H9 (cell line): Measurements from ENCODE around the gene CSRNP2. TPM values are rescaled to one million over a fixed set of nuclear protein-coding genes. Genes with fewer than 3 reads are reported as not detected.

Experiments used
- DNase-seq: peaks from one replicate; pipeline ENCODE4 v3.0.0-alpha.2; 2017
- H2AFZ ChIP-seq: one replicate; pipeline ENCODE4 v1.6.1; 2013; ENCODE audit warnings: mild to moderate bottlenecking, low read length, control low read depth, moderate library complexity
- H2AK5ac ChIP-seq: 2 replicates; pipeline ENCODE4 v1.6.1; 2013; ENCODE audit warnings: low read length, control low read depth, mixed read lengths; ENCODE audit not compliant: insufficient read length
- H2BK120ac ChIP-seq: one replicate; pipeline ENCODE4 v1.6.1; 2013; ENCODE audit warnings: low read depth, mild to moderate bottlenecking, low read length, control low read depth, inconsistent platforms; ENCODE audit not compliant: poor library complexity, severe bottlenecking
- H2BK12ac ChIP-seq: 2 replicates; pipeline ENCODE4 v1.6.1; 2013; ENCODE audit warnings: low read length, control low read depth, mixed read lengths, low read depth; ENCODE audit not compliant: insufficient read length
- H2BK15ac ChIP-seq: 2 replicates; pipeline ENCODE4 v1.6.1; 2013; ENCODE audit warnings: low read depth, low read length, control low read depth
- H2BK20ac ChIP-seq: one replicate; pipeline ENCODE4 v1.6.1; 2013; ENCODE audit warnings: low read depth, mild to moderate bottlenecking, low read length, control low read depth, inconsistent platforms; ENCODE audit not compliant: poor library complexity, severe bottlenecking
- H2BK5ac ChIP-seq: 2 replicates; pipeline ENCODE4 v1.6.1; 2013; ENCODE audit warnings: low read length, control low read depth, mixed read lengths; ENCODE audit not compliant: insufficient read length
- H3K14ac ChIP-seq: 2 replicates; pipeline ENCODE4 v1.6.1; 2013; ENCODE audit warnings: low read length, control low read depth; ENCODE audit not compliant: insufficient read depth
- H3K18ac ChIP-seq: 2 replicates; pipeline ENCODE4 v1.6.1; 2013; ENCODE audit warnings: low read depth, mild to moderate bottlenecking, mixed read lengths, low read length, control low read depth; ENCODE audit not compliant: insufficient read length
- H3K23ac ChIP-seq: 2 replicates; pipeline ENCODE4 v1.6.1; 2013; ENCODE audit warnings: low read length, control low read depth, mixed read lengths, low read depth; ENCODE audit not compliant: insufficient read length
- H3K23me2 ChIP-seq: 2 replicates; pipeline ENCODE4 v1.6.1; 2013; ENCODE audit warnings: low read depth, mild to moderate bottlenecking, mixed read lengths, low read length, control low read depth; ENCODE audit not compliant: insufficient read length, poor library complexity, severe bottlenecking
- H3K27ac ChIP-seq: 2 replicates; pipeline ENCODE4 v1.5.1; 2013; ENCODE audit warnings: low read length, control low read depth, mixed read lengths, low read depth; ENCODE audit not compliant: insufficient read length
- H3K27me3 ChIP-seq: 2 replicates; pipeline ENCODE4 v1.6.1; 2013; ENCODE audit warnings: low read length, control low read depth, inconsistent platforms; ENCODE audit not compliant: insufficient read depth
- H3K4ac ChIP-seq: 2 replicates; pipeline ENCODE4 v1.6.1; 2013; ENCODE audit warnings: low read depth, mild to moderate bottlenecking, control low read depth, inconsistent platforms, low read length, moderate library complexity
- H3K4me1 ChIP-seq: 2 replicates; pipeline ENCODE4 v1.6.1; 2013; ENCODE audit warnings: low read length, control low read depth, inconsistent platforms; ENCODE audit not compliant: insufficient read depth
- H3K4me2 ChIP-seq: 2 replicates; pipeline ENCODE4 v1.6.1; 2013; ENCODE audit warnings: low read length, control low read depth, mixed read lengths; ENCODE audit not compliant: insufficient read length, insufficient read depth
- H3K56ac ChIP-seq: 2 replicates; pipeline ENCODE4 v1.6.1; 2013; ENCODE audit warnings: low read depth, mild to moderate bottlenecking, mixed read lengths, low read length, control low read depth; ENCODE audit not compliant: insufficient read length
- H3K79me1 ChIP-seq: 2 replicates; pipeline ENCODE4 v1.6.1; 2013; ENCODE audit warnings: low read depth, mild to moderate bottlenecking, moderate library complexity, low read length, control low read depth, inconsistent platforms; ENCODE audit not compliant: insufficient read depth, poor library complexity, severe bottlenecking
- H3K79me2 ChIP-seq: 2 replicates; pipeline ENCODE4 v1.6.1; 2013; ENCODE audit warnings: low read length, control low read depth, inconsistent platforms; ENCODE audit not compliant: insufficient read depth
- H3K9ac ChIP-seq: 2 replicates; pipeline ENCODE4 v1.6.1; 2013; ENCODE audit warnings: low read length, control low read depth, mixed read lengths; ENCODE audit not compliant: insufficient read length; ENCODE audit errors: extremely low read depth
- H3K9me3 ChIP-seq: one replicate; pipeline ENCODE4 v1.6.1; 2013; ENCODE audit warnings: low read depth, low read length, inconsistent platforms; ENCODE audit not compliant: control insufficient read depth
- H3T11ph ChIP-seq: one replicate; pipeline ENCODE4 v1.6.1; 2013; ENCODE audit warnings: mild to moderate bottlenecking, low read length, control low read depth, inconsistent platforms
- H4K20me1 ChIP-seq: one replicate; pipeline ENCODE4 v1.6.1; 2013; ENCODE audit not compliant: control insufficient read depth, insufficient read length, insufficient read depth
- H4K5ac ChIP-seq: 2 replicates; pipeline ENCODE4 v1.6.1; 2013; ENCODE audit warnings: low read depth, mild to moderate bottlenecking, mixed read lengths, low read length, control low read depth; ENCODE audit not compliant: insufficient read length
- H4K8ac ChIP-seq: replicated peaks from 2 replicates; pipeline ENCODE4 v1.6.1; 2013; ENCODE audit warnings: low read length, control low read depth, mixed read lengths, low read depth; ENCODE audit not compliant: insufficient read length
- H4K91ac ChIP-seq: 2 replicates; pipeline ENCODE4 v1.6.1; 2013; ENCODE audit warnings: low read depth, mild to moderate bottlenecking, moderate library complexity, mixed read lengths, low read length, control low read depth; ENCODE audit not compliant: insufficient read length
- H3K27ac Mint-ChIP-seq, 3 experiments: 2 replicates in 2 of 3; 3 replicates in 1 of 3; pipeline ENCODE4 v1.8.0; 2020 to 2021; ENCODE audit warnings: mixed read lengths in 3 of 3, mild to moderate bottlenecking in 1 of 3, moderate library complexity in 1 of 3
- H3K27me3 Mint-ChIP-seq: 2 replicates; pipeline ENCODE4 v1.8.0; 2021; ENCODE audit warnings: low read depth, mild to moderate bottlenecking, moderate library complexity, mixed read lengths
- H3K36me3 Mint-ChIP-seq, 3 experiments: 2 replicates in 2 of 3; 3 replicates in 1 of 3; pipeline ENCODE4 v1.8.0; 2020 to 2021; ENCODE audit warnings: low read depth in 3 of 3, mixed read lengths in 3 of 3; ENCODE audit not compliant: insufficient read depth in 1 of 3
- H3K4me1 Mint-ChIP-seq, 2 experiments: 2 replicates each; pipeline ENCODE4 v1.8.0; 2020; ENCODE audit warnings: mixed read lengths in 2 of 2
- H3K4me3 Mint-ChIP-seq, 2 experiments: 2 replicates in 1 of 2; 3 replicates in 1 of 2; pipeline ENCODE4 v1.8.0; 2020 to 2021; ENCODE audit warnings: mild to moderate bottlenecking in 2 of 2, mixed read lengths in 2 of 2, moderate library complexity in 1 of 2
- H3K9me3 Mint-ChIP-seq, 2 experiments: 2 replicates in 1 of 2; 3 replicates in 1 of 2; pipeline ENCODE4 v1.8.0; 2020; ENCODE audit warnings: mild to moderate bottlenecking in 2 of 2, mixed read lengths in 2 of 2, moderate library complexity in 1 of 2
- CTCF ChIP-seq: fragments of 200-600 bp; sonication (generic); conservative IDR thresholded peaks from 3 replicates; pipeline ENCODE4 v1.8.0; 2021; ENCODE audit warnings: antibody characterized with exemption, mild to moderate bottlenecking
- WGBS: extraction: QIAGEN DNeasy Blood & Tissue Kit; methylation state at CpG from one replicate; pipeline ENCODE4 v1.1.7; 2013; ENCODE audit warnings: missing lambda C conversion rate, low lambda C conversion rate, mixed read lengths; ENCODE audit not compliant: insufficient read length; ENCODE audit errors: extremely low coverage; 5-methylcytosine and 5-hydroxymethylcytosine counted together
- total RNA-seq: library from RNA; stranded (reverse); gene quantifications from 2 replicates; pipeline ENCODE4 v1.2.1, GENCODE V29; 2021

CSRNP2 gene
- total RNA-seq, 1 experiment from 2014 or later: 38.6 TPM

GRCh38 chr12:51023625-51024382 lies 59.6 kb downstream of the CSRNP2 start:
- Histone ChIP-seq H3K14ac (no peak overlapping the region), H3K56ac (no peak overlapping the region), H2BK120ac (no peak overlapping the region), H3K4me1 (peaks cover 3% of the 10 kb centered on the region; the same call in 1 of the 2 replicates), H2BK20ac (no peak overlapping the region), H4K91ac (no peak overlapping the region), H2BK12ac (no peak overlapping the region), H3K23me2 (peaks cover 7% of the 10 kb centered on the region), H3K4ac (no peak overlapping the region), H3K18ac (no peak overlapping the region), H2AK5ac (no peak overlapping the region), H3T11ph (no peak overlapping the region), H2AFZ (no peak overlapping the region), H3K79me2 (peaks cover 8% of the 10 kb centered on the region), H3K9ac (no peak overlapping the region), H3K4me2 (no peak overlapping the region), H3K27me3 (no peaks in the 10 kb centered on the region), H4K20me1 (no peaks in the 10 kb centered on the region), H4K8ac (no peak overlapping the region), H2BK5ac (no peak overlapping the region), H3K27ac (no peak overlapping the region), H3K79me1 (no peaks in the 10 kb centered on the region), H3K23ac (no peak overlapping the region), H3K9me3 (no peaks in the 10 kb centered on the region), H2BK15ac (no peak overlapping the region), H4K5ac (no peak overlapping the region)
- peaks cover 2% of the 10 kb centered on the region for H3K27me3 Mint-ChIP-seq
- no CpG with 5 or more reads among the region's 4 CpGs for WGBS
- H3K36me3 Mint-ChIP-seq: no peaks in the 10 kb centered on the region
- no peaks in the 10 kb centered on the region for H3K9me3 Mint-ChIP-seq
- DNase-seq: no peak
- TF ChIP-seq CTCF: no peak
- H3K4me1 Mint-ChIP-seq: peaks cover 51% of the 10 kb centered on the region in 2 experiments
- H3K27ac Mint-ChIP-seq: peak overlapping the region; percentile 95 to 97 (median 97)
- H3K4me3 Mint-ChIP-seq: peak overlapping the region; percentile 78 to 92
